Upper lobe of left lung (tissue), 4 donors: ENCODE data around the gene PLBD2.
A peak's percentile ranks its signal among the peaks of the same experiment; 100 is the strongest.

ENCODE experiments used
- EP300 ChIP-seq, 4 donors: sonication (generic); formaldehyde crosslinking; IDR thresholded peaks; one replicate each; pipeline ENCODE4 v1.5.1; 2017; ENCODE audit warnings: antibody characterized with exemption in 4 of 4, control low read depth in 2 of 4
- POLR2A ChIP-seq, 4 donors: fragments of 450-650 bp; IDR thresholded peaks; one replicate each; pipeline ENCODE4 v1.5.1; 2016 to 2017; ENCODE audit warnings: antibody characterized with exemption in 4 of 4, mild to moderate bottlenecking in 2 of 4
- TF ChIP-seq, protein P1 (sequence below), 6 experiments: fragments of 450-650 bp in 4 of 6; fragments of 200-600 bp in 2 of 6; sonication (generic) in 2 of 6; IDR thresholded peaks; one replicate each; pipeline ENCODE4 v1.5.1; 2016 to 2019; ENCODE audit warnings: antibody characterized with exemption in 6 of 6

- TF ChIP-seq POLR2A (IDR thresholded peaks at IDR 0.05), result peak in 1 of 4 donors; percentile 12
- TF ChIP-seq, protein P1, sequence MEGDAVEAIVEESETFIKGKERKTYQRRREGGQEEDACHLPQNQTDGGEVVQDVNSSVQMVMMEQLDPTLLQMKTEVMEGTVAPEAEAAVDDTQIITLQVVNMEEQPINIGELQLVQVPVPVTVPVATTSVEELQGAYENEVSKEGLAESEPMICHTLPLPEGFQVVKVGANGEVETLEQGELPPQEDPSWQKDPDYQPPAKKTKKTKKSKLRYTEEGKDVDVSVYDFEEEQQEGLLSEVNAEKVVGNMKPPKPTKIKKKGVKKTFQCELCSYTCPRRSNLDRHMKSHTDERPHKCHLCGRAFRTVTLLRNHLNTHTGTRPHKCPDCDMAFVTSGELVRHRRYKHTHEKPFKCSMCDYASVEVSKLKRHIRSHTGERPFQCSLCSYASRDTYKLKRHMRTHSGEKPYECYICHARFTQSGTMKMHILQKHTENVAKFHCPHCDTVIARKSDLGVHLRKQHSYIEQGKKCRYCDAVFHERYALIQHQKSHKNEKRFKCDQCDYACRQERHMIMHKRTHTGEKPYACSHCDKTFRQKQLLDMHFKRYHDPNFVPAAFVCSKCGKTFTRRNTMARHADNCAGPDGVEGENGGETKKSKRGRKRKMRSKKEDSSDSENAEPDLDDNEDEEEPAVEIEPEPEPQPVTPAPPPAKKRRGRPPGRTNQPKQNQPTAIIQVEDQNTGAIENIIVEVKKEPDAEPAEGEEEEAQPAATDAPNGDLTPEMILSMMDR (IDR thresholded peaks at IDR 0.05), result no peak
- TF ChIP-seq EP300 (IDR thresholded peaks at IDR 0.05), result no peak
Observed at GRCh38 chr12:113359939-113360748, 1.8 kb downstream of the PLBD2 start.
